ENCODE measurements around the gene SCN8A.

Gene SCN8A

GRCh38 chr12:51837286-51837685 lies 246.3 kb downstream of the SCN8A start:
- no peak for DNase-seq

- DNase-seq = no peak
These were observed 247.0 kb downstream of the SCN8A start for GRCh38 chr12:51838036-51838435.

- DNase-seq = no peak
These were observed 247.7 kb downstream of the SCN8A start for GRCh38 chr12:51838762-51839161.

- no peak for DNase-seq
These were observed 248.4 kb downstream of the SCN8A start for GRCh38 chr12:51839310-51839947.

- no peak for DNase-seq
These were observed 249.9 kb downstream of the SCN8A start for GRCh38 chr12:51840966-51841365.

- DNase-seq = no peak
These were observed 250.7 kb downstream of the SCN8A start for GRCh38 chr12:51841727-51842126.

- DNase-seq = no peak
These were observed 253.8 kb downstream of the SCN8A start for GRCh38 chr12:51844854-51845253.

- DNase-seq = no peak
These were observed 254.4 kb downstream of the SCN8A start for GRCh38 chr12:51845482-51845881.

- DNase-seq = no peak
These were observed 255.2 kb downstream of the SCN8A start for GRCh38 chr12:51846271-51846691.

- peak; percentile 33 for DNase-seq
These were observed 256.0 kb downstream of the SCN8A start for GRCh38 chr12:51846911-51847642.

- no peak for DNase-seq
These were observed 256.8 kb downstream of the SCN8A start for GRCh38 chr12:51847643-51848325.

- DNase-seq = no peak
These were observed 257.3 kb downstream of the SCN8A start, which contains the start of gene FIGNL2 for GRCh38 chr12:51848326-51848727. TSS of gene FIGNL2 (minus strand) at chr12:51848718. CDS start at chr12:51822413, 26,305 bp downstream.

GRCh38 chr12:51848841-51849735 lies 258.1 kb downstream of the SCN8A start:
- no peak for DNase-seq

GRCh38 chr12:51850081-51850964 lies 259.3 kb downstream of the SCN8A start:
- DNase-seq = no peak

- DNase-seq = no peak
These were observed 259.9 kb downstream of the SCN8A start for GRCh38 chr12:51850965-51851299.

GRCh38 chr12:51851413-51852124 lies 260.5 kb downstream of the SCN8A start:
- no peak for DNase-seq

- DNase-seq = no peak
These were observed 261.5 kb downstream of the SCN8A start for GRCh38 chr12:51852404-51853137.

GRCh38 chr12:51855586-51856428 lies 264.8 kb downstream of the SCN8A start:
- DNase-seq = no peak

GRCh38 chr12:51860986-51861385 lies 270.0 kb downstream of the SCN8A start:
- DNase-seq = no peak

Data from activated T-cell treated with anti-CD3 and anti-CD28 coated beads for 4 hours (primary cell).